NCI-H2107 treated with DMSO at 0.1 percent for 48 hours (cell line): Measurements from ENCODE around the gene COG6.

Experiments used
- DNase-seq: peaks from one replicate; lab custom pipeline; 2025; ENCODE audit not compliant: unreplicated experiment; lab: John Stamatoyannopoulos, UW

The COG6 gene

GRCh38 chr13:39655569-39656324, at the start of gene COG6:
TSS of gene COG6 (plus strand) at chr13:39655662. CDS start at chr13:39655727, 65 bp downstream.
- DNase-seq: peak; percentile 65

GRCh38 chr13:39605677-39606320, 49.7 kb upstream of the COG6 start:
- no peak for DNase-seq

GRCh38 chr13:39607876-39608275, 47.6 kb upstream of the COG6 start:
- no peak for DNase-seq

GRCh38 chr13:39612023-39612637, 43.3 kb upstream of the COG6 start:
- peak; percentile 45 for DNase-seq

GRCh38 chr13:39616087-39616694, 39.3 kb upstream of the COG6 start:
- DNase-seq: peak; percentile 82

- DNase-seq: no peak
Observed at GRCh38 chr13:39618561-39618960, 36.9 kb upstream of the COG6 start.

- no peak for DNase-seq
Observed at GRCh38 chr13:39623466-39623865, 32.0 kb upstream of the COG6 start.

GRCh38 chr13:39631307-39631706, 24.2 kb upstream of the COG6 start:
- DNase-seq: no peak

GRCh38 chr13:39632994-39633393, 22.5 kb upstream of the COG6 start:
- DNase-seq: no peak

- no peak for DNase-seq
Observed at GRCh38 chr13:39635564-39635963, 19.9 kb upstream of the COG6 start.

- DNase-seq: no peak
Observed at GRCh38 chr13:39637890-39638289, 17.6 kb upstream of the COG6 start.

- no peak for DNase-seq
Observed at GRCh38 chr13:39641645-39642044, 13.8 kb upstream of the COG6 start.

- no peak for DNase-seq
Observed at GRCh38 chr13:39646122-39646521, 9.3 kb upstream of the COG6 start.

- DNase-seq: no peak
Observed at GRCh38 chr13:39655041-39655568, 357 bp upstream of the COG6 start.

GRCh38 chr13:39656325-39656677, 839 bp downstream of the COG6 start:
- DNase-seq: no peak

GRCh38 chr13:39663508-39663907, 8.0 kb downstream of the COG6 start:
- DNase-seq: no peak

- DNase-seq: no peak
Observed at GRCh38 chr13:39663958-39664357, 8.5 kb downstream of the COG6 start.

GRCh38 chr13:39665763-39666162, 10.3 kb downstream of the COG6 start:
- DNase-seq: no peak

- no peak for DNase-seq
Observed at GRCh38 chr13:39670445-39670844, 15.0 kb downstream of the COG6 start.

GRCh38 chr13:39672378-39673132, 17.1 kb downstream of the COG6 start:
- no peak for DNase-seq

GRCh38 chr13:39675904-39676303, 20.4 kb downstream of the COG6 start:
- no peak for DNase-seq
